K562 (cell line): ENCODE results near the gene PPP1R9B. TPM values are rescaled to one million over a fixed set of nuclear protein-coding genes. Genes with fewer than 3 reads are reported as not detected.

Experiments
- ARHGAP35 ChIP-seq: fragments of 450-650 bp; IDR thresholded peaks from 2 replicates; pipeline ENCODE4 v1.6.1; 2018; ENCODE audit not compliant: partially characterized antibody
- CREB3L1 ChIP-seq: fragments of 450-650 bp; IDR thresholded peaks from 2 replicates; pipeline ENCODE4 v1.6.1; 2014; ENCODE audit warnings: low read depth, mild to moderate bottlenecking, moderate library complexity, borderline replicate concordance
- DACH1 ChIP-seq: fragments of 450-650 bp; IDR thresholded peaks from 2 replicates; pipeline ENCODE4 v1.6.1; 2018; ENCODE audit not compliant: partially characterized antibody
- E2F4 ChIP-seq: sonication (generic); formaldehyde crosslinking; IDR thresholded peaks from 2 replicates; pipeline ENCODE4 v1.8.0; 2022; ENCODE audit warnings: mild to moderate bottlenecking, low read depth, missing genetic modification reagents
- ELK3 ChIP-seq: fragments of 450-650 bp; formaldehyde crosslinking; IDR thresholded peaks from 2 replicates; pipeline ENCODE4 v1.4.0; 2020; ENCODE audit warnings: mild to moderate bottlenecking
- HINFP ChIP-seq: fragments of 450-650 bp; conservative IDR thresholded peaks from 2 replicates; pipeline ENCODE4 v1.6.1; 2016; ENCODE audit warnings: missing genetic modification characterization, low read depth, mild to moderate bottlenecking, control low read depth, missing compliant biosample characterization
- KLF16 ChIP-seq: IDR thresholded peaks from 2 replicates; pipeline ENCODE4 v1.6.1; 2016; ENCODE audit warnings: antibody characterized with exemption
- MED1 ChIP-seq: sonication (generic); formaldehyde crosslinking; IDR thresholded peaks from 2 replicates; pipeline ENCODE4 v1.8.1; 2023; ENCODE audit warnings: missing genetic modification reagents, borderline replicate concordance
- REST ChIP-seq, 2 experiments: fragments of 450-650 bp; formaldehyde crosslinking in 1 of 2; IDR thresholded peaks; 2 replicates each; pipeline versions ENCODE4 v1.4.0 to v1.6.1; 2014 to 2020; ENCODE audit warnings: mild to moderate bottlenecking in 2 of 2, borderline replicate concordance in 1 of 2, low read depth in 1 of 2
- TBL1XR1 ChIP-seq, 2 experiments: IDR thresholded peaks; 2 replicates each; pipeline ENCODE4 v1.6.1; 2012; ENCODE audit warnings: improper control_type of control experiment in 2 of 2, low read length in 2 of 2, mild to moderate bottlenecking in 1 of 2
- ZKSCAN8 ChIP-seq: fragments of 200-800 bp; sonication (Bioruptor generic); IDR thresholded peaks from 2 replicates; pipeline ENCODE4 v1.6.1; 2016; ENCODE audit warnings: missing genetic modification characterization, missing compliant biosample characterization
- ZNF121 ChIP-seq: sonication (generic); formaldehyde crosslinking; conservative IDR thresholded peaks from 2 replicates; pipeline ENCODE4 v1.8.0; 2022; ENCODE audit warnings: missing genetic modification reagents
- ZZZ3 ChIP-seq: fragments of 450-650 bp; IDR thresholded peaks from 2 replicates; pipeline ENCODE4 v1.6.1; 2016; ENCODE audit warnings: antibody characterized with exemption, mild to moderate bottlenecking, moderate library complexity
- polyA plus RNA-seq, 8 experiments: library from polyadenylated mRNA; depleted of rRNA in 4 of 8; stranded (reverse) in 5 of 8; unstranded in 3 of 8; fragments of >200 nt; fragmentation: Nextera tagmentation in 2 of 8; fragmentation: Illumina TruSeq in 1 of 8; extraction: Ambion mirVana in 2 of 8; extraction: Trizol in 1 of 8; gene quantifications; 2 replicates each; pipeline versions ENCODE4 v1.2.1 to v1.2.3, GENCODE V29; 2011 to 2014; ENCODE audit warnings: inconsistent platforms in 1 of 8, missing spikeins in 1 of 8
- total RNA-seq, 7 experiments: library from RNA; depleted of rRNA in 6 of 7; stranded (reverse); fragments of >200 nt in 6 of 7; fragmentation: Illumina TruSeq in 2 of 7; extraction: Trizol in 2 of 7; gene quantifications; 2 replicates each; pipeline versions ENCODE4 v1.2.1 to v1.2.3, GENCODE V29; 2011 to 2021; ENCODE audit warnings: low replicate concordance in 1 of 7

Gene PPP1R9B
- total and polyA plus RNA-seq, 9 of the 15 experiments (the other 6 are each of a cell fraction or from before 2014, with no cell fraction given): 0.10 to 63.5 (median 24.7) TPM

- peak; percentile 51 for TF ChIP-seq REST (IDR thresholded peaks at IDR 0.05; ENCODE audit: borderline replicate concordance)
- TF ChIP-seq REST (CRISPR knock-in tag; IDR thresholded peaks at IDR 0.05; ENCODE audit: low read depth): no peak
- no peak for TF ChIP-seq DACH1
- TF ChIP-seq MED1 (CRISPR knock-in tag): no peak
- no peak for TF ChIP-seq ARHGAP35
- TF ChIP-seq ZNF121 (CRISPR knock-in tag): no peak
- TF ChIP-seq ZKSCAN8 (CRISPR knock-in tag): no peak
- no peak for TF ChIP-seq HINFP
- TF ChIP-seq ZZZ3: no peak
- TF ChIP-seq TBL1XR1 (IDR thresholded peaks at IDR 0.05; ENCODE audit: low read length in 2 of 2): no peak
- TF ChIP-seq E2F4 (CRISPR knock-in tag): no peak
- no peak for TF ChIP-seq ELK3 (CRISPR knock-in tag)
- no peak for TF ChIP-seq KLF16
- no peak for TF ChIP-seq CREB3L1
Observed at GRCh38 chr17:50094753-50095619, 55.5 kb downstream of the PPP1R9B start, which contains the start of gene PDK2 (continued).
